ENCODE data around the gene COPE. TPM values are rescaled to one million over a fixed set of nuclear protein-coding genes. Genes with fewer than 3 reads are reported as not detected.

COPE gene
- polyA plus RNA-seq, 1 donor (not counting 4 experiments of a cell fraction or from before 2014, with no cell fraction given) = 109 TPM

DNA sequence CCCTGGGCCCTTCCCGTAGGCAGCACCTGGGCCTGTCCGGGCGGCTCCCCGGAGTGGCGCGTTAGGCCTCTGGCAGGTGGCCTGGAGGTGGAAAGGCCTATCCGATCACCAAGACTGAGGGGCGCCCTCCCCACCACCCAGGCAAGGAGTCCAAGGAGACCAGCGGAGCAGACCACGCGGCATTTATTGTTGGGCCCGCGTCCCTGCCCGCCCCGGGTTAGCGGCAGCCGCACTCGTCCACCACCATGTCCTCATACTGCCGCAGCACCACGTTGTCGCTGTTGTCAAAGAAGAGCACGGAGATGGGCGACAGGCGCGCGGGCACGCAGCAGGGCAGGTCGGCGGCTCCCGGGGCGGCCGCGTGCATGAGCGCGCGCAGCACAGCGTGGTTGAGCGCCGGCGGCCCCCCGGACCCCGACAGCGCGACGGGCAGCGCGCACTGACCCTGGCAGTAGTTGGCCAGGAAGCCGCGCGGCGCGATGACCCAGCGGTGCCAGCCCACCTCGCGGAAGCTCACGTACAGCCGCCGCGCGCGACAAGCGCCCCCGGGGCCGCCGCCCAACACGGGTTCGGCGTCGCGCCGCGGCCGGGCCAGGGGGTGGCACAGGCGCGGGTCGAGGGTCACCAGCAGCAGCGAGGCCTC lies 50.7 kb downstream of the COPE start:
- Histone ChIP-seq H3K4me2 (ENCODE audit: control insufficient read depth, extremely low read depth, insufficient read depth, low read depth, low read length) (no peak overlapping the region), H3K4me1 (ENCODE audit: control insufficient read depth, extremely low read depth, insufficient read depth, low read length) (no peaks in the 10 kb centered on the region), H4K20me1 (ENCODE audit: control insufficient read depth, extremely low read depth, insufficient read depth, low read length) (no peaks in the 10 kb centered on the region), H3K9ac (ENCODE audit: control insufficient read depth, extremely low read depth, insufficient read depth, low read length) (no peak overlapping the region), H3K27ac (ENCODE audit: control insufficient read depth, insufficient read depth, low read length) (no peak overlapping the region), H2AFZ (ENCODE audit: control insufficient read depth, low read length) (no peak overlapping the region), H3K9me1 (ENCODE audit: control insufficient read depth, extremely low read depth, insufficient read depth, low read length) (no peaks in the 10 kb centered on the region), H3K9me3 (ENCODE audit: control insufficient read depth, low read depth, low read length) (no peaks in the 10 kb centered on the region), H3K4me3 (ENCODE audit: control insufficient read depth in 2 of 3, extremely low read depth in 1 of 3, insufficient read depth in 2 of 3, low read depth in 1 of 3, low read length in 3 of 3) (no peak overlapping the region), H3K27me3 (ENCODE audit: control insufficient read depth, extremely low read depth, insufficient read depth, low read length) (peaks cover 6% of the 10 kb centered on the region), H3K79me2 (ENCODE audit: control insufficient read depth, insufficient read depth, low read length) (no peaks in the 10 kb centered on the region), H3K36me3 (ENCODE audit: control insufficient read depth in 2 of 2, extremely low read depth in 1 of 2, insufficient read depth in 2 of 2, low read length in 2 of 2) (peaks cover 25 to 27% of the 10 kb centered on the region in 2 experiments)
- no peak for FAIRE-seq
- dilution Hi-C loops (cut with MboI; ENCODE audit: extremely low pct_ligation_motif_present, low sequenced_read_pairs) = no loop called here
- DNase-seq (ENCODE audit: low read depth, low spot score) = no peak
- TF ChIP-seq, protein P1, sequence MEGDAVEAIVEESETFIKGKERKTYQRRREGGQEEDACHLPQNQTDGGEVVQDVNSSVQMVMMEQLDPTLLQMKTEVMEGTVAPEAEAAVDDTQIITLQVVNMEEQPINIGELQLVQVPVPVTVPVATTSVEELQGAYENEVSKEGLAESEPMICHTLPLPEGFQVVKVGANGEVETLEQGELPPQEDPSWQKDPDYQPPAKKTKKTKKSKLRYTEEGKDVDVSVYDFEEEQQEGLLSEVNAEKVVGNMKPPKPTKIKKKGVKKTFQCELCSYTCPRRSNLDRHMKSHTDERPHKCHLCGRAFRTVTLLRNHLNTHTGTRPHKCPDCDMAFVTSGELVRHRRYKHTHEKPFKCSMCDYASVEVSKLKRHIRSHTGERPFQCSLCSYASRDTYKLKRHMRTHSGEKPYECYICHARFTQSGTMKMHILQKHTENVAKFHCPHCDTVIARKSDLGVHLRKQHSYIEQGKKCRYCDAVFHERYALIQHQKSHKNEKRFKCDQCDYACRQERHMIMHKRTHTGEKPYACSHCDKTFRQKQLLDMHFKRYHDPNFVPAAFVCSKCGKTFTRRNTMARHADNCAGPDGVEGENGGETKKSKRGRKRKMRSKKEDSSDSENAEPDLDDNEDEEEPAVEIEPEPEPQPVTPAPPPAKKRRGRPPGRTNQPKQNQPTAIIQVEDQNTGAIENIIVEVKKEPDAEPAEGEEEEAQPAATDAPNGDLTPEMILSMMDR (optimal IDR thresholded peaks at IDR 0.05 in 1 of 3, IDR thresholded peaks at IDR 0.05 in 1 of 3, conservative IDR thresholded peaks at IDR 0.05 in 1 of 3; ENCODE audit: extremely low read depth in 1 of 3, insufficient read depth in 2 of 3, low read length in 3 of 3) = peak in 1 of 3 experiments; percentile 5
- no peak for TF ChIP-seq EZH2 (IDR thresholded peaks at IDR 0.05; ENCODE audit: low read length)

DNA sequence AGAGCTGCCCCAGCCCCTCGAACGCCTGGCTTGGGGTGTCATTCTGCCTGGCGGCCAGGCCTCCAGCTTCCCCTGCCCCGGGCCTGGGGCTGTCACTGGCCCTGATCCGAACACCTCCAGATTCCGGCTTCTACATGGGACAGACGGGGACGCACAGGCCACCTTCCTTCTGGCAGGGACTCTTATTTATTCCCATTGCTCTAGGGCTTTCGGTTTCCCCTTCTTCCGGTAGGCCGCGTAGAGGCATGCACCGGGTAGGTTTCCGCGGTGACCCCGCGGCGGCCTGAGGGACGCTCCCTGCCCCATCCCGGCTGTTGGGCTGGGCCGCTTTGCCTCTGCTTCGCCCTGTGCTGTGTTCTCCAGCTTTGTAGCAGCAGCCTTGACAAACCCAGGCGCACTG lies 51.4 kb downstream of the COPE start:
- no peak overlapping the region for H3K9ac ChIP-seq (ENCODE audit: control insufficient read depth, extremely low read depth, insufficient read depth, low read length)

More for the DNA sequence above, 51.4 kb downstream of the COPE start:
- H3K4me1 ChIP-seq (ENCODE audit: control insufficient read depth, extremely low read depth, insufficient read depth, low read length) = no peaks in the 10 kb centered on the region
- H3K36me3 ChIP-seq (ENCODE audit: control insufficient read depth in 2 of 2, extremely low read depth in 1 of 2, insufficient read depth in 2 of 2, low read length in 2 of 2) = peaks cover 30 to 34% of the 10 kb centered on the region in 2 experiments
- H3K27me3 ChIP-seq (ENCODE audit: control insufficient read depth, extremely low read depth, insufficient read depth, low read length) = peaks cover 6% of the 10 kb centered on the region
- no peaks in the 10 kb centered on the region for H3K79me2 ChIP-seq (ENCODE audit: control insufficient read depth, insufficient read depth, low read length)
- H3K9me3 ChIP-seq (ENCODE audit: control insufficient read depth, low read depth, low read length) = no peaks in the 10 kb centered on the region
- no peak overlapping the region for H2AFZ ChIP-seq (ENCODE audit: control insufficient read depth, low read length)
- H3K4me3 ChIP-seq (ENCODE audit: control insufficient read depth in 2 of 3, extremely low read depth in 1 of 3, insufficient read depth in 2 of 3, low read depth in 1 of 3, low read length in 3 of 3) = no peak overlapping the region
- no peak overlapping the region for H3K27ac ChIP-seq (ENCODE audit: control insufficient read depth, insufficient read depth, low read length)
- dilution Hi-C loops (cut with MboI; ENCODE audit: extremely low pct_ligation_motif_present, low sequenced_read_pairs) = no loop called here
- TF ChIP-seq, protein P1 (optimal IDR thresholded peaks at IDR 0.05 in 1 of 3, IDR thresholded peaks at IDR 0.05 in 1 of 3, conservative IDR thresholded peaks at IDR 0.05 in 1 of 3; ENCODE audit: extremely low read depth in 1 of 3, insufficient read depth in 2 of 3, low read length in 3 of 3) = no peak
- TF ChIP-seq EZH2 (IDR thresholded peaks at IDR 0.05; ENCODE audit: low read length) = no peak
- H3K4me2 ChIP-seq (ENCODE audit: control insufficient read depth, extremely low read depth, insufficient read depth, low read depth, low read length) = no peak overlapping the region
- FAIRE-seq = no peak
- no peaks in the 10 kb centered on the region for H3K9me1 ChIP-seq (ENCODE audit: control insufficient read depth, extremely low read depth, insufficient read depth, low read length)
- peaks cover 4% of the 10 kb centered on the region for H4K20me1 ChIP-seq (ENCODE audit: control insufficient read depth, extremely low read depth, insufficient read depth, low read length)
- no peak for DNase-seq (ENCODE audit: low read depth, low spot score)
